Neural cell (in vitro differentiated cells): ENCODE measurements around the gene STAT5B.

Experiments
- CTCF ChIP-seq: fragments of 450-650 bp; IDR thresholded peaks from 2 replicates; pipeline ENCODE4 v1.5.1; 2014; ENCODE audit warnings: antibody characterized with exemption, mild to moderate bottlenecking, moderate library complexity; ENCODE audit not compliant: poor library complexity, severe bottlenecking
- MXI1 ChIP-seq: fragments of 450-650 bp; conservative IDR thresholded peaks from 2 replicates; pipeline ENCODE4 v1.6.1; 2014; ENCODE audit warnings: antibody characterized with exemption, mild to moderate bottlenecking; ENCODE audit not compliant: poor library complexity, severe bottlenecking
- RAD21 ChIP-seq: fragments of 450-650 bp; conservative IDR thresholded peaks from 2 replicates; pipeline ENCODE4 v1.6.1; 2014; ENCODE audit warnings: antibody characterized with exemption, mild to moderate bottlenecking, moderate library complexity
- REST ChIP-seq: IDR thresholded peaks from 2 replicates; pipeline ENCODE4 v1.6.1; 2012; ENCODE audit warnings: borderline replicate concordance
- TAF1 ChIP-seq: IDR thresholded peaks from 2 replicates; pipeline ENCODE4 v1.6.1; 2012; ENCODE audit warnings: low read depth

- no peak for TF ChIP-seq MXI1
- TF ChIP-seq TAF1 = no peak
- no peak for TF ChIP-seq CTCF
- no peak for TF ChIP-seq RAD21
- TF ChIP-seq REST = no peak
Observed at GRCh38 chr17:42249681-42250446, 26.3 kb downstream of the STAT5B start.
